HG03097 (cell line): ENCODE data around the gene TTLL4.

ENCODE experiments used
- ATAC-seq: cut with Tn5 transposase; IDR thresholded peaks from one replicate; pipeline ENCODE4 v1.9.1; 2021; ENCODE audit not compliant: unreplicated experiment, low FRiP score

TTLL4 gene

GRCh38 chr2:218716070-218716469, 5.4 kb downstream of the TTLL4 start:
- no peak for ATAC-seq

- no peak for ATAC-seq
These were observed 6.6 kb downstream of the TTLL4 start for GRCh38 chr2:218717262-218717661.

GRCh38 chr2:218718058-218718457, 7.4 kb downstream of the TTLL4 start:
- ATAC-seq, result no peak

GRCh38 chr2:218719457-218719856, 8.8 kb downstream of the TTLL4 start:
- ATAC-seq, result no peak

GRCh38 chr2:218720048-218721041, 9.7 kb downstream of the TTLL4 start:
- ATAC-seq, result no peak

- no peak for ATAC-seq
These were observed 10.9 kb downstream of the TTLL4 start for GRCh38 chr2:218721488-218721887.

GRCh38 chr2:218721934-218722333, 11.3 kb downstream of the TTLL4 start:
- no peak for ATAC-seq

- no peak for ATAC-seq
These were observed 11.8 kb downstream of the TTLL4 start for GRCh38 chr2:218722419-218722818.

GRCh38 chr2:218722876-218723785, 12.5 kb downstream of the TTLL4 start:
- no peak for ATAC-seq

GRCh38 chr2:218726004-218726574, 15.5 kb downstream of the TTLL4 start:
- ATAC-seq, result no peak

GRCh38 chr2:218727502-218728165, 17.0 kb downstream of the TTLL4 start:
- no peak for ATAC-seq

- ATAC-seq, result no peak
These were observed 19.0 kb downstream of the TTLL4 start for GRCh38 chr2:218729640-218730039.

- ATAC-seq, result no peak
These were observed 21.6 kb downstream of the TTLL4 start for GRCh38 chr2:218732052-218732760.

- ATAC-seq, result no peak
These were observed 22.1 kb downstream of the TTLL4 start for GRCh38 chr2:218732761-218733158.

- no peak for ATAC-seq
These were observed 22.8 kb downstream of the TTLL4 start for GRCh38 chr2:218733171-218734021.

GRCh38 chr2:218734190-218734975, 23.7 kb downstream of the TTLL4 start:
- no peak for ATAC-seq

- no peak for ATAC-seq
These were observed 25.9 kb downstream of the TTLL4 start for GRCh38 chr2:218736531-218736930.

GRCh38 chr2:218743068-218743467, 32.4 kb downstream of the TTLL4 start:
- ATAC-seq, result no peak
